ENCODE data around the gene MEIKIN. TPM values are rescaled to one million over a fixed set of nuclear protein-coding genes. Genes with fewer than 3 reads are reported as not detected.
A peak's percentile ranks its signal among the peaks of the same experiment; 100 is the strongest.

Gene MEIKIN
- total and polyA plus RNA-seq, 2 of the 13 experiments (the other 11 are each of a cell fraction or from before 2014, with no cell fraction given) = not detected

DNA sequence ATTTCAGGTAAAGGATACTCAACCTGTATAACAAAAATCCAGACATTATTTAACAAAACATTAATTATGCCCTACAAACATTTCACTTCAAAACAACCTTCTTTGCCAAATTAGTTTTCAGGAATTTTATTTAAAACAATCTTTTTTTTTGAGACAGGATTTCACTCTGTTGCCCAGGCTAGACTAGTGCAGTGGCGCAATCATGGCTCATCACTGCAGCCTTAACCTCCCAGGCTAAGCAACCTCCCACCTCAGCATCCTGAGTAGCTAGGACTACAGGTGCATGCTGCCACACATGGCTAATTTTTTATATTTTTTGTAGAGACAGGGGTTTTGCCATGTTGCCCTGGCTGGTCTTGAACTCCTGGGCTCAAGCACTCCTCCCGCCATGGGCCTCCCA is 152.6 kb downstream of the MEIKIN start:
- BruUV-seq (replicated peaks) = no TSS peak
- Histone ChIP-seq H3K27ac (ENCODE audit: extremely low read length, insufficient read depth, low read length) (no peak overlapping the region), H3K36me3 (replicated peaks in 1 of 2; ENCODE audit: control insufficient read depth in 1 of 2, insufficient read depth in 2 of 2, low read length in 2 of 2) (no peaks in the 10 kb centered on the region), H3K9ac (ENCODE audit: insufficient read depth, low read depth, low read length) (no peak overlapping the region), H3K9me3 (ENCODE audit: low read length) (no peaks in the 10 kb centered on the region), H3K4me3 (replicated peaks in 1 of 3; ENCODE audit: insufficient read depth in 1 of 3, low read depth in 2 of 3, low read length in 3 of 3) (no peak overlapping the region), H2AFZ (ENCODE audit: low read length) (no peak overlapping the region), H4K20me1 (ENCODE audit: insufficient read depth, low read length) (peaks cover 47% of the 10 kb centered on the region), H3K79me2 (ENCODE audit: insufficient read depth, low read length) (peaks cover 84% of the 10 kb centered on the region), H3K4me2 (ENCODE audit: low read depth, low read length) (peak overlapping the region; percentile 25; the same call in 1 of the 2 replicates), H3K4me1 (ENCODE audit: insufficient read depth, low read length) (peaks cover 38% of the 10 kb centered on the region), H3K27me3 (ENCODE audit: control insufficient read depth in 1 of 2, insufficient read depth in 2 of 2, low read length in 2 of 2) (no peaks in the 10 kb centered on the region; a peak in 1 of 5 replicates)
- in situ Hi-C loops (cut with HindIII; ENCODE audit: extremely low pct_ligation_motif_present, low pct_unique_long_range_greater_than_20kb) (no loop called here), intact Hi-C loops (cut with micrococcal nuclease; ENCODE audit: unreplicated experiment) (no loop called here)
- WGBS (ENCODE audit: low lambda C conversion rate) = 100% methylated on average over 2 of the region's 2 CpGs
- ChIA-PET POLR2A (no interaction called here), CTCF (ENCODE audit: low intra/inter-chr PET ratio, low total read pairs) (no interaction called here)
- ATAC-seq (no peak), DNase-seq (ENCODE audit: low spot score) (no peak), FAIRE-seq (no peak)
- TF ChIP-seq CEBPG (CRISPR knock-in tag; IDR thresholded peaks at IDR 0.05) (peak; percentile 54; the same call in 1 of the 2 replicates), ATF7 (IDR thresholded peaks at IDR 0.05) (no peak), ATF7 (CRISPR knock-in tag; IDR thresholded peaks at IDR 0.05) (no peak), CEBPB (IDR thresholded peaks at IDR 0.05; ENCODE audit: borderline replicate concordance, low read depth, low read length) (peak; percentile 68; the same call in 1 of the 2 replicates), ZBTB1 (CRISPR knock-in tag; IDR thresholded peaks at IDR 0.05; ENCODE audit: borderline replicate concordance) (no peak), SALL1 (CRISPR knock-in tag; IDR thresholded peaks at IDR 0.05) (no peak), KDM5A (IDR thresholded peaks at IDR 0.05; ENCODE audit: borderline replicate concordance, low read length) (no peak), RCOR2 (CRISPR knock-in tag; IDR thresholded peaks at IDR 0.05) (no peak), ATF2 (CRISPR knock-in tag; IDR thresholded peaks at IDR 0.05) (no peak), THYN1 (CRISPR knock-in tag; IDR thresholded peaks at IDR 0.05; ENCODE audit: borderline replicate concordance, low read depth) (no peak), KLF6 (CRISPR knock-in tag; IDR thresholded peaks at IDR 0.05) (no peak), ZNF121 (CRISPR knock-in tag; IDR thresholded peaks at IDR 0.05) (no peak)
- TF ChIP-seq, protein P1, sequence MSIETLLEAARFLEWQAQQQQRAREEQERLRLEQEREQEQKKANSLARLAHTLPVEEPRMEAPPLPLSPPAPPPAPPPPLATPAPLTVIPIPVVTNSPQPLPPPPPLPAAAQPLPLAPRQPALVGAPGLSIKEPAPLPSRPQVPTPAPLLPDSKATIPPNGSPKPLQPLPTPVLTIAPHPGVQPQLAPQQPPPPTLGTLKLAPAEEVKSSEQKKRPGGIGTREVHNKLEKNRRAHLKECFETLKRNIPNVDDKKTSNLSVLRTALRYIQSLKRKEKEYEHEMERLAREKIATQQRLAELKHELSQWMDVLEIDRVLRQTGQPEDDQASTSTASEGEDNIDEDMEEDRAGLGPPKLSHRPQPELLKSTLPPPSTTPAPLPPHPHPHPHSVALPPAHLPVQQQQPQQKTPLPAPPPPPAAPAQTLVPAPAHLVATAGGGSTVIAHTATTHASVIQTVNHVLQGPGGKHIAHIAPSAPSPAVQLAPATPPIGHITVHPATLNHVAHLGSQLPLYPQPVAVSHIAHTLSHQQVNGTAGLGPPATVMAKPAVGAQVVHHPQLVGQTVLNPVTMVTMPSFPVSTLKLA (IDR thresholded peaks at IDR 0.05) = no peak
